ENCODE data around the gene HAPSTR1.

The HAPSTR1 gene

DNA sequence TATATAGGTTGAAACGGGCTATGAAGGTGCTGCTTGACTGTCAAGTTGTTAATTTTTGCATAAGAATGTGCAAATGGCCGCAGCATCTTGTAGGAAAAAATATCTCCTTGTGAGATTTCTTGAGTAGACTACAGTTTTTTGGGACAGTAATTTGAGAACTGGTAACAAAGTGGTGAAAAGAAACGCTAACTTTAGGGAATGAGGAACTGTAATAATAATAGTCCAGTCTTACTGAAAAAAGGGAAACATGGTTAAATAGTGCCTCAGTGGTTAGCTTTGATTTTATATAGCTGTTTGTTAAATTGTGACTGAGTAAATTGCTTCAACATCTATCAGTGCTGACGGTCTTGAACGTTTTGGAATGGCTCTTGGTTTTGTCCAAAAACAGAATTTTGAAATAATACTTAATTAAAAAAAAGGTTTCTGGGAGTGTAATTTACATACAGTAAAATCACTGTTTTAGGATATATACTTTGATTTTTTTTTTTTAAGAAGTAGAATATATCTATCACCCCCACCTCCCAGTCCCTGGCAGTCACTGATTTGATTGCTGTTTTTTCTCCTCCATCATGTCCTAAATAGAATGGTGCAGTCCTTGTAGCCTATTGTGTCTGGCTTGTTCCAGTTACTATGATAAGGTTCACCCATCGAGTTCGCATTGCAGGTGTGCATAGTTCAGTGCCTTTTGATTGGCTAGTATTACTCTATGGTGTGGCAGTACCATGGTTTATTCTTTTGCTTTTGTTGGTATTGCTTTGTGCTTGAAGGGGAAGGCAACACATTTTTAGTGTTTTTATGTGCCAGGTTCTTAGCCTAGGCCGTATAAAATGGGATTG lies 2.8 kb downstream of the HAPSTR1 start:
- TF ChIP-seq, protein P1, sequence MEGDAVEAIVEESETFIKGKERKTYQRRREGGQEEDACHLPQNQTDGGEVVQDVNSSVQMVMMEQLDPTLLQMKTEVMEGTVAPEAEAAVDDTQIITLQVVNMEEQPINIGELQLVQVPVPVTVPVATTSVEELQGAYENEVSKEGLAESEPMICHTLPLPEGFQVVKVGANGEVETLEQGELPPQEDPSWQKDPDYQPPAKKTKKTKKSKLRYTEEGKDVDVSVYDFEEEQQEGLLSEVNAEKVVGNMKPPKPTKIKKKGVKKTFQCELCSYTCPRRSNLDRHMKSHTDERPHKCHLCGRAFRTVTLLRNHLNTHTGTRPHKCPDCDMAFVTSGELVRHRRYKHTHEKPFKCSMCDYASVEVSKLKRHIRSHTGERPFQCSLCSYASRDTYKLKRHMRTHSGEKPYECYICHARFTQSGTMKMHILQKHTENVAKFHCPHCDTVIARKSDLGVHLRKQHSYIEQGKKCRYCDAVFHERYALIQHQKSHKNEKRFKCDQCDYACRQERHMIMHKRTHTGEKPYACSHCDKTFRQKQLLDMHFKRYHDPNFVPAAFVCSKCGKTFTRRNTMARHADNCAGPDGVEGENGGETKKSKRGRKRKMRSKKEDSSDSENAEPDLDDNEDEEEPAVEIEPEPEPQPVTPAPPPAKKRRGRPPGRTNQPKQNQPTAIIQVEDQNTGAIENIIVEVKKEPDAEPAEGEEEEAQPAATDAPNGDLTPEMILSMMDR (conservative IDR thresholded peaks at IDR 0.05; ENCODE audit: low read depth): no peak
- H3K27ac ChIP-seq: no peak overlapping the region
- ChIA-PET CTCF (no interaction called here), POLR2A (ENCODE audit: low non-redundant PET) (no interaction called here)
- no peak for DNase-seq (ENCODE audit: low spot score)

DNA sequence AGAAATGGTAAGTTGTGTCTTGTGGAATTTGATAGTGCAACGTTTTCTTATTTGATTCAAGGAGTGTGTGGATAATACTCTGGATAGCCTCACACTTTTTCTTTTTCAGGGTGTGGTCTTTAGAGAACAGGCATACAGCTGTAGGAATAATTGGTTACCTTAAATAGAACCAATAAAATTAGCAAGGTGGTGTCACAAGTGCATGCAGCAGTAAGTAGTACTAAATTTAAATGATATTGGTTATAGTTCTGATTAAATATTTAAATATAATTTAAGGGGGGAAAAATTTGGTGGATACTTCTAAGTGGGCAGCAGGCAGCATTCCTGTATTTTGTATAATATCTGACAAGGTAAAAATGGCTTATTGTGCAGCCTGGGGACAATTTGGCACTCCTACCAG lies 3.7 kb downstream of the HAPSTR1 start:
- no peak overlapping the region for H3K27ac ChIP-seq
- ChIA-PET CTCF (no interaction called here), POLR2A (ENCODE audit: low non-redundant PET) (no interaction called here)
- TF ChIP-seq, protein P1 (conservative IDR thresholded peaks at IDR 0.05; ENCODE audit: low read depth): no peak
- DNase-seq (ENCODE audit: low spot score): no peak

DNA sequence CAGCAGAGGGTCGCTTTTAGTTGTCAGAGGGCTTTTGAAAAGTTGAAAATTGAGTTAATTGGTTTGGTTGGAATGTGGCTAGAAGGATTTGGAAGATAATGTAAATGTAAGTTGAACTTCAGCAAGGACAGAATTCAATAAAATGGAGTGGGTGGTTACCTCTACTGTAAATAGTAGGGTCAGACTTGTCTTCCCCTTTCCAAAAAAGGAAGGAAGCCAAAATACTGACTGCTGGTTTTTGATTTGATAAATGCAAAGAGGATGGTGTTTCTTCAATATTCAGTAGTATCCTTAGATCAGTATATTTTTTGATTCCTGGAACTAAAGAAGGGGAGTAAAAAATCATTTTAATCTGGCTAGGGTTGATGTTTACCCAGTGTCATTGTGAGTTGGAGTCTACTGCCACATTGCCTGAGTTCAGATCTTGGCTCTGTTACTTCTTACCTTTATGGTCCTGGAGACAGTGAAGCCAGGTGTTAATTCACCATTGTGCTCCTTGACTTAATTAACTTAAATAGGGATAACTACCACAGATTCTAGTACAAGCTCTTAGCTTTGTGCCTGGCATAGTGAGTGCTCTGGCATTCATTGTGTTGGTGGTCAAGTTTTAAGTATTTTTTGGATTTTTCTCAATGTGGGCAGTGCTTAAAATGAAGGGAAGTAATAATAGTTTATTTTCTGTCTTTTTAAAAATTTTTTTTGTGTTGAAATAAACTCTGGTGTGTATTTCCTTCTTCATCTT lies 4.4 kb downstream of the HAPSTR1 start:
- no peak overlapping the region for H3K27ac ChIP-seq
- CTCF ChIA-PET: no interaction called here
- no peak for DNase-seq (ENCODE audit: low spot score)
- TF ChIP-seq, protein P1 (conservative IDR thresholded peaks at IDR 0.05; ENCODE audit: low read depth): no peak
- POLR2A ChIA-PET (ENCODE audit: low non-redundant PET): no interaction called here

DNA sequence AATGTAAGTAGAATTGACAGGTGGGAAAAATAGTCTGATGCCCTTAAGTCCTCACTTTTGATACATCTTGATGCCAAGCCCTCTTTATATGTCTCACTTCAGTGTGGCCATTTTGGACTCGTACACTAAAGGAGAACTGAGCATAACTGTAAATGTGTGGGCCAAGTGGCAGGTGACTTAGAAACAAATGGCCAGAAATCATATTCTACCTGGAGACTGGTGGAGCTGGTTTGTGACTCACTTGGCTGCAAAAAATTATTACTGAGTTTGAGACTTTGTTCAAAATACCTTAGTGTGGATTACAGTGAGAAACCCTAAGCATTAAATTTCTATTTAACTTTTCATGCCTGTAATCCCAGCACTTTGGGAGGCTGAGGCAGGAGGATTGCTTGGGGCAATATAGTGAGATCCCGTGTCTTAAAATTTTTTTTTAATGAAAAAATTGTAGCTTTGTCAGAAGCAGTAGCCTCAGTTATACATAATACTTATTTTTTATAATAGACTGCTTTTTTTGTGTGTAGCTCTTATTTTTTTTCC lies 5.0 kb downstream of the HAPSTR1 start:
- TF ChIP-seq, protein P1 (conservative IDR thresholded peaks at IDR 0.05; ENCODE audit: low read depth): no peak
- POLR2A ChIA-PET (ENCODE audit: low non-redundant PET): no interaction called here
- CTCF ChIA-PET: no interaction called here
- peak; percentile 29 for DNase-seq (ENCODE audit: low spot score)
- H3K27ac ChIP-seq: no peak overlapping the region

DNA sequence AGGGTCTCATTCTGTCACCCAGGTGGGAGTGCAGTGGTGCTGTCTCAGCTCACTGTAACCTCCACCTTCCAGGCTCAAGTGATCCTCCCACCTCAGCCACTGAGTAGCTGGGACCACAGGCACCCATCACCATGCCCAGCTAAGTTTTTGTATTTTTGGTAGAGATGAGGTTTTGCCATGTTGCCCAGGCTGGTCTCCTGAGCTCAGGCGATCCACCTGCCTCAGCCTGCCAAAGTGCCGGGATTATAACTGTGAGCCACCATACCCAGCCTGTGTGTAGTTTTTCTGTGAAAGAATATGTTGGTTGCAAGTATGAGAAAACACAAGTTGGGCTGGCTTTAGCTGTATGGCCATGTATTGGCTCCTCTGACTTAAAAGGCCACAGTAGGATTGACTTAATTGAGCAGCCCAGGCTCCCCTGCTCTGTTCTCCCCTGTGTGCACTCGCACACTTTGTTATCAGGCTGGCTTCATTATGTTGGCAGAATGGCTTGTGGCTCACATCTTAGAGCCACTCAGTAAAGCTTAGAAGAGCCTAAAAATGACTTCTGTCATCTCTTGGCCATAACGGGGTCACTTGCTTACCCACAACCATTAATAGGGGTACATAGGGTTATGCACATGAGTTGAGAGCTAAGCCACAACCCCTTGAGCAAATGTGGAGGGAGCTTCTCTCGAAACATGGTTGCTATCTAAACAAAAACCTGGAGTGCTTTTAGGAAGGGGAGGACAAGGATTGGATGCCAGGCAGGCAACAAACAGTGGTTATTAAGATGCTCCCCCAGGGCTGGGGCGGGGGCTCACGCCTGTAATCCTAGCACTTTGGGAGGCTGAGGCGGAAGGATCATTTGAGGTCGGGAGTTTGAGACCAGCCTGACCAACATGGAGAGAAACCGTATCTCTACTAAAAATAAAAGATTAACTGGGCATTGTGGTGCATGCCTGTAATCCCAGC lies 6.1 kb downstream of the HAPSTR1 start:
- POLR2A ChIA-PET (ENCODE audit: low non-redundant PET): interaction anchor here (0.6 kb wide), 1 partner anchor 13 kb away, joined by 3 read pairs; no protein-coding TSS in a partner anchor
- TF ChIP-seq, protein P1 (conservative IDR thresholded peaks at IDR 0.05; ENCODE audit: low read depth): no peak
- peak overlapping the region; percentile 50 for H3K27ac ChIP-seq
- CTCF ChIA-PET: interaction anchor here (0.7 to 1.6 kb wide), 2 partner anchors 25 to 88 kb away, joined by 4 read pairs; no protein-coding TSS in a partner anchor
- DNase-seq (ENCODE audit: low spot score): no peak
